HG03558 (cell line): ENCODE results near the gene CSTPP1.

Source experiments
- ATAC-seq: cut with Tn5 transposase; IDR thresholded peaks from one replicate; pipeline ENCODE4 v1.9.1; 2021; ENCODE audit warnings: moderate number of reproducible peaks; ENCODE audit not compliant: unreplicated experiment; ENCODE audit errors: extremely low read depth

Gene CSTPP1

GRCh38 chr11:47028195-47029093 lies 91.9 kb downstream of the CSTPP1 start:
- no peak for ATAC-seq

GRCh38 chr11:47033439-47033838 lies 96.9 kb downstream of the CSTPP1 start:
- no peak for ATAC-seq

DNA sequence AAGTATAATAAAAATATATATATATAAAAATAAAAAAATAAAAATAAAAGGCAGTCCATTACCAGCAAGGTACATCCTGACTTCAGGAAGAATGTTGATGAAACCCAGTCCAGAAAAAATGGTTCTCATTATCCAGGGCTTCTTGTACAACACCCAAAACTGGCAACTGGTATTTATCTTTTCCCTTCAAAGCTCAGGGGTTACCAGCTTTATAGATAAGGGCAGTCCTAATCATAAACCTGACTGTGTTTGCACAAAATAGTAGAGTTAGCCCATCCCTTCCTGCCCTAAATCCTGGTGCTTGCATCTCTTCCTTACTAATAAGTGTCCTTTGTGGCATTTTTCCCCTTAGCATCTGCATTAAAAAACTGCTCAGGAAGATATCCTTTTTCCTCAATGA lies 97.5 kb downstream of the CSTPP1 start:
- no peak for ATAC-seq

- no peak for ATAC-seq
Measured at GRCh38 chr11:47035108-47035507, 98.5 kb downstream of the CSTPP1 start.

GRCh38 chr11:47044119-47044518 lies 107.6 kb downstream of the CSTPP1 start:
- no peak for ATAC-seq

GRCh38 chr11:47047972-47048371 lies 111.4 kb downstream of the CSTPP1 start:
- ATAC-seq, result no peak

GRCh38 chr11:47050284-47050683 lies 113.7 kb downstream of the CSTPP1 start:
- no peak for ATAC-seq

- no peak for ATAC-seq
Measured at GRCh38 chr11:47051217-47051616, 114.7 kb downstream of the CSTPP1 start.

- no peak for ATAC-seq
Measured at GRCh38 chr11:47052165-47052564, 115.6 kb downstream of the CSTPP1 start.

- ATAC-seq, result no peak
Measured at GRCh38 chr11:47052576-47052975, 116.0 kb downstream of the CSTPP1 start.

DNA sequence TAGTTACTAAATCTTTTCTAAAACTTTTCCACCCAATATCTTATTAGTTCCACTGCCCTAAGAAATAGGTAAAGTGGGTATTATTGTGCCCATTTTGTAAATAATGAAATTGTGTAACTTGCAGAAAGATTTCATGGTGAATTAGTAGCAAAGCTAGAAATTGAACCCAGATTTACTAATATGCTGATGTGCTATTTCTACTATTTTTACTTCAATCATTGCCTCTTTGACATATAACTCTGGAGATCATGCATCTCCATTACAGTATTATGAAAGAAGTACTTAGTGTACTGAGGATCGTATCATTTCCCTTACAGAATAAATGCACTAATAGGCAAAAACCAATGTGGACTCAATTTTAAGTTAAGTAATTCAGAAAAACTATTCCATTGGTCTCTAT lies 119.0 kb downstream of the CSTPP1 start:
- ATAC-seq, result no peak

DNA sequence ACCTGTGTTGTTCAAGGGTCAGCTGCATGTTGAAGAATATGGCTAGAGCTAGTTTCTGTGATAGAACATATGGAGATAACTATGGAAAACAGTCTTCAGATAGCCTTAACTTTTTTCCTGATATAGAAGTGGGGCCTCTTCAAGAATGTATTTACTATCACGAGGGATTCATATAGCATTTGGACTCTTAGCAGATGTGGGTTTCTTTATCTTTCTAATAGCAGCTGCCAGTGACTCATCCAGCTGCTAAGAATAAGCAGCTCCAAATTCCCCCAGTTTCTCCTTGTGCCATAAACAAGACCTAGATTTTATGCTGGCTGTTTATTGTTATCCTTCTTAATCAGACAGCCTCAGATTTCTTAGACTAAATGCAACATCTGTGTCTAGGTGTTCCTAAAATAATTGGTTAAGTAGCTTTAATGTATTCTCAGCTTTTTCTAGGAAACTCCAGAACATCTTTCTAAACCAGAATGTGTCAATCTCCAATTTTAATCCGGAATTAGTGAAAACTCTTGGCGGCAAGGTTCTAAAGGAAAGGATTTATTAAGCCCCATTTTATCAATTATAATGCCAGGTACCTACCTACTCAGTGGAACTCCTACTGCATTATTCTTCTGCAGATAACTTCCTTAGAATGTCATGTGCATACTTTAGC lies 119.8 kb downstream of the CSTPP1 start:
- ATAC-seq, result no peak

DNA sequence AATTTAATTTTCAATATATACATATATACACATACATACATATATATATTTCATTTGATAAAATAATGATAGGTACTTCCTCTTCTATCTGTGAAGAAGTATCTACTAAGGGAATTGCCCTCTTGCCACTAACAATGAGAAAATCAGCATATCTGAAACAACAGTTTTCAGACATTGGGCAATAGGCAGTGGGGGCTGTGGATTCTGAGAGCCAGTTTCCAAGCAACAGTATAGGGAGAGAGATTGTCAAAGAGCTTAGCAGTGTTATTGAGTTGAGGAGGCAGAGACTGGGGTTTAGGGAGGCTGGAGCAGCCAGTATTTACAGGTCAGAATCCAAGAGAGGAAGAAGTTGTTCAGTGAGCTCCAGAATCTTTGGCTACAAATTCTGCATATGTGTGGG lies 120.8 kb downstream of the CSTPP1 start:
- ATAC-seq, result no peak

DNA sequence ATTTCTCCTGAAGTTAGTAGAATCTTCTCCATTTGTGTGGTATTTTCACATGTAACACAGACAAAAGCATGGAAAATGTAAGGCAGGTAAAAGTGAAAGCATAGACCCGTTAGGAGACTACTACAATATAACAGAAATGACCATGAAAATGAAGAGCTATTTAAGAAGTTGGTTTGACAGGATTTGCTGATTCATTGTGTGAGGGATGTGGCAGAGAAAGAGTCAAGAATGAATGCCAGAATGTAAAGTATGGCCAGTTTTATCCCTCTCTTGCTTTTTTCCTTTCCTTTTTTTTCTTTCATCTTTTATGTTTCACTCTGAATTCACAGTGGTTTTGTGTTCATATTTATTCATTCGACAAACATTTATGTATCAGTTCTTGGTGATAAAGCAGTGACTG lies 124.2 kb downstream of the CSTPP1 start:
- no peak for ATAC-seq

DNA sequence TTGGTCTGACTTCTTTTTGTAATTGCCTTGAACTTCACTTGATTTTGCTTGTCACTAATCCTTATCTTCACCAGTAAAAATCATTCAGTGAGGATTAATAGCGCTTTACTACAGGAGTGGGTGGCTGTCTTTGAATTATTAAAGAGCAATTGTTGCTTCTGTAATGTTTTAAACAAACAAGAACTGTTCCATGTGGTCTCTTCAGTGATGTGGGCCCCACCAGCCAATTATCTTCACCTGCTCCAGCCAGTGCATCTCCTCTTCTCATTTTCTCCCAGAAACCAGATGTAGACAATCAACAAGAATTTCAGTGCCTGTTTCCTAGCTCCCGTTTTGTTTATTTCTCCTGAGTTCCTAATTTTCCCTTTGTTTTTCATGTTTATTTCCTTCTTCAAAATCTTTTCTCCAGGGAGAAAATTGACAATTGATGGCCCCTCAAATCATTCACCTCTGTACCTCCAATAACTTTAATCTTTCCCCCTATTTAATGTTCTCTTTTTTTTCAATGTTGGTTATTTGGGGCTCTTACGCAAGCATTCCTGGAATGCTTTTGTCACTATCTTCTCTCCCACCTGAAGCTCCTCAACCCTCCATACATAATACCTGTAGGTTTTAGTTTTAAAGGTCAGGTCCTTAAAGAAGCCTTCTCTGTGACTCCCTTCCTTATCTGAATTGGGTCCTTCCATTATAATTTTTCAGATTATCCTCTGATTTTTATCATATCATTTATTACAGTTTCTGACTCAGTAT lies 125.0 kb downstream of the CSTPP1 start:
- no peak for ATAC-seq

DNA sequence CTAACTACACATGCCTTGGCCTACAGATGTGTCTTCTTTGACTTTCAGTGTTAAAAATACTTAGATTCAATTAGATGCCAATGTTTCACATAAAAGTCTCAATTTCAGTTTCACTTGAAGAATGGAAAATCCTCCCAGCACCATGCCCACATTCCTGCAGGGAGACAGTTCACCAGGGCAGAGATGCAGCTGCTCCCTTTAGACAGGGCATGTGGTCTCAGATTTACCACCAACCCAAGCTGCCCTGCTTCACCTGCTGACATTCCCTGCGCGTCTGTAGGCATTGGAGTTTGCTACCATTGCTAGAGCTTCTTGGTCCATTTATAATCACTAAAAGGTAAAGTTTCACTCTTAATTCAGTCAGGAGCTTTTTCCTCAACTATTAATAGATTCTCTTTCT lies 126.2 kb downstream of the CSTPP1 start:
- ATAC-seq, result no peak

DNA sequence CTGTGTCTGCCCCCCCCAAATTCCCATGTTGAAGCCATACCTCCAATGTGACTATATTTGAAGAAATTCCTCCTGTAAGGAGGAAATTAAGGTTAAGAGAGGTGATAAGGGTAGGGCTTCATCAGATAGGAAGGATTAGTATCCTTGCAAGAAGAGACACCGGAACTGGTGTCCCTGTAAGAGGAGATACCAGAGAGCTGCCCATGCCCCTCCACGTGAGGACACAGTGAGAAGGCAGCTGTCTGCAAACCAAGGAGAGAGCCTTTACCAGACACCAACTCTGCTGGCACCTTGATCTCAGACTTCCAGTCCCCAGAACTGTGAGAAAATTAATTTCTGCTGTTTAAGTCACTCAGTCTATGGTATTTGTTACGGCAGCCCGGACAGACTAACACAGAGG lies 130.8 kb downstream of the CSTPP1 start:
- ATAC-seq, result no peak

DNA sequence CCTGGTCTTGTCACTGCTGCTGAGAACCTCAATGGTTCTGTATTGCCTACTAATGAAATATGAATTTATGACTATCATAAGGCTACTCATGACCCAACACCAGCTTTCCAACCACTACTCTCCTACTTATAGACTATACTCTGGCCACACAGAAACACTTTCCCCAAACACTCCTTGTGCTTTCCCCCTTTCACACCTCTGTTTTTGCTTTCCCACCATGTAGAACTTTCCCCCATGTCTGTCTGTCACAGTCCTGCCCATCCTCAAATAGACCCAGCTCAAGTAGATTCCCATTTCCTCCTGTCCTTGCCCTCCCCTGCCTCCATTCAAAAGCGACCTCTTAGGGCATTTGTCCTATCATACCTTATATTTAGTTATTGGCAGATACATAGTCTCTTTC lies 134.2 kb downstream of the CSTPP1 start:
- ATAC-seq, result no peak

DNA sequence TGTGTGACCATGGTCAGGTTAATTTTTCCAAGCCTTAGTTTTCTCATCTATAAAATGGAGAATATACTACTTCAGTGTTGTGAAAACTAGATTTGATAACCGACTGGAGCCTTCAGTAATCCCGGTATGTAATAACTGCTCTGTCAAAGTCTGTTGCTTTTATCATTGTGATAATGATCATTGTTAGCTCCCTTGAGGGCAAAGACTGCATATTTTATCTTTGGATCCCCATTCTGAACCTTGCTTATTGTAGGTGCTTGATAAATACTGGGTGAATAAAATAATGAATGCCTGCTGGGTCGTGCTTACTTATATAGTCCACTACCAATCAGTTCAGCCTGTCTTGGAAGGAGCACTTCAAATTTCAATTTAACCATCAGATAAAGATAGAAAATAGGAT lies 134.8 kb downstream of the CSTPP1 start:
- ATAC-seq, result no peak

DNA sequence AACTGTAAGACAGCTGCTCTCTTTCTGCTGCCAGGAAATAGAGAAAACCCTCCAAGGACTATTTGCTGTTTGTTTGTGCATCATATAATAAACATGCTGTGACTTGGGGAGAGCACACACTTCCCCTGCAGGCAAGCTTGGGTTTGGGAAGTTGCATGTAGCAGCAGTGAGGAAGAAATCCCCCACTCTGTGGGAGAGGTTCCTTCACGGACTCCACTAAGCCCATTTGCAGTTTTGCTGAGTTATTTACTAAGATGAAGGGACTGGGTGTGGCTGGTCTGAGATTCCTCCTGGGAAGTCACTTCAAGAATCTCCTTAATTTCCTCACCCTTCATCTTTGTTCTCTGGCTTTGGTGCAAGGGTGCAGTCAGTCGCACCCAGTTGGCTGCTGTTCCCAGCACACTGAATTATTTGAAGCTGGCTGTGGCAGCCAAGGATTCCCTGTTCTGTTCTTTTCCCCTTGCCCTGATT lies 135.3 kb downstream of the CSTPP1 start:
- no peak for ATAC-seq
